IMR-90 (cell line): Measurements from ENCODE around the gene LAMA5. TPM values are rescaled to one million over a fixed set of nuclear protein-coding genes. Genes with fewer than 3 reads are reported as not detected.
A peak's percentile ranks its signal among the peaks of the same experiment; 100 is the strongest.

Experiments used
- ATAC-seq: fragments of 200-7000 bp; cut with Tn5 transposase; 2 replicates; pipeline ENCODE4 v1.9.1; 2020; ENCODE audit warnings: low read depth, mild to moderate bottlenecking, moderate library complexity
- BruUV-seq: library from RNA; stranded (reverse); fragments of 400-500 nt; replicated peaks from 2 replicates; lab custom pipeline; 2021; lab: Mats Ljungman, UMichigan
- CTCF ChIA-PET: fragments of 300-600 bp; formaldehyde crosslinking; extraction: SDS; loops from one replicate; lab custom pipeline; 2021; ENCODE audit warnings: antibody characterized with exemption; lab: Yijun Ruan, JAX
- POLR2A ChIA-PET: fragments of 300-600 bp; sonication (Branson Sonifier 250); formaldehyde crosslinking; loops from one replicate; lab custom pipeline; 2022; ENCODE audit warnings: antibody characterized with exemption; ENCODE audit not compliant: unreplicated experiment; lab: Charles Lee
- DNase-seq: peaks from one replicate; pipeline ENCODE4 v3.0.0; 2013
- H2AFZ ChIP-seq: replicated peaks from 2 replicates; pipeline ENCODE3; 2013; ENCODE audit warnings: low read length, mild to moderate bottlenecking; ENCODE audit not compliant: poor library complexity
- H2AK5ac ChIP-seq: 2 replicates; pipeline ENCODE4 v1.6.1; 2013; ENCODE audit warnings: low read depth, low read length, inconsistent platforms
- H2AK9ac ChIP-seq: replicated peaks from 2 replicates; pipeline ENCODE3; 2013; ENCODE audit warnings: mild to moderate bottlenecking, low read depth, low read length, moderate library complexity; ENCODE audit not compliant: poor library complexity
- H2BK120ac ChIP-seq: 2 replicates; pipeline ENCODE4 v1.6.1; 2013; ENCODE audit warnings: low read depth, low read length, inconsistent platforms
- H2BK15ac ChIP-seq: 3 replicates; pipeline ENCODE4 v1.6.1; 2013; ENCODE audit warnings: low read depth, low read length, inconsistent platforms
- H2BK20ac ChIP-seq: 2 replicates; pipeline ENCODE4 v1.6.1; 2013; ENCODE audit warnings: low read depth, mild to moderate bottlenecking, inconsistent platforms, low read length, moderate library complexity
- H2BK5ac ChIP-seq: 2 replicates; pipeline ENCODE4 v1.6.1; 2013; ENCODE audit warnings: mild to moderate bottlenecking, low read depth, low read length, inconsistent platforms; ENCODE audit not compliant: poor library complexity, severe bottlenecking
- H3K14ac ChIP-seq: replicated peaks from 2 replicates; pipeline ENCODE4 v1.6.1; 2013; ENCODE audit warnings: low read depth, low read length, inconsistent platforms
- H3K18ac ChIP-seq: 2 replicates; pipeline ENCODE4 v1.6.1; 2013; ENCODE audit warnings: low read depth, low read length, control low read depth
- H3K23ac ChIP-seq: 2 replicates; pipeline ENCODE4 v1.6.1; 2013; ENCODE audit warnings: low read depth, low read length, inconsistent platforms
- H3K27ac ChIP-seq: 2 replicates; pipeline ENCODE4 v1.5.1; 2013; ENCODE audit warnings: mild to moderate bottlenecking, control low read depth, low read length; ENCODE audit not compliant: insufficient read depth
- H3K27me3 ChIP-seq: 2 replicates; pipeline ENCODE4 v1.6.1; 2013; ENCODE audit warnings: low read length; ENCODE audit not compliant: control insufficient read depth, insufficient read depth
- H3K36me3 ChIP-seq: 2 replicates; pipeline ENCODE4 v1.6.1; 2013; ENCODE audit warnings: low read length, mixed read lengths; ENCODE audit not compliant: control insufficient read depth, insufficient read depth
- H3K4ac ChIP-seq: 2 replicates; pipeline ENCODE4 v1.6.1; 2013; ENCODE audit warnings: low read depth, low read length, inconsistent platforms
- H3K4me1 ChIP-seq: 2 replicates; pipeline ENCODE4 v1.6.1; 2013; ENCODE audit warnings: low read length, mixed read lengths; ENCODE audit not compliant: control insufficient read depth, insufficient read depth
- H3K4me2 ChIP-seq: 2 replicates; pipeline ENCODE4 v1.6.1; 2013; ENCODE audit warnings: low read depth, mild to moderate bottlenecking, control low read depth, low read length, moderate library complexity
- H3K4me3 ChIP-seq: 2 replicates; pipeline ENCODE4 v1.5.1; 2013; ENCODE audit warnings: low read depth, mild to moderate bottlenecking, control low read depth, low read length, moderate library complexity; ENCODE audit not compliant: insufficient read depth
- H3K56ac ChIP-seq: 2 replicates; pipeline ENCODE4 v1.6.1; 2013; ENCODE audit warnings: low read length, inconsistent platforms; ENCODE audit not compliant: insufficient read depth; ENCODE audit errors: extremely low read depth
- H3K79me1 ChIP-seq, 2 experiments: 2 replicates each; pipeline ENCODE4 v1.6.1; 2013; ENCODE audit warnings: low read length in 2 of 2, inconsistent platforms in 1 of 2, low read depth in 1 of 2
- H3K9ac ChIP-seq: 2 replicates; pipeline ENCODE4 v1.6.1; 2013; ENCODE audit warnings: low read depth, low read length, control low read depth
- H3K9me1 ChIP-seq: 2 replicates; pipeline ENCODE4 v1.6.1; 2013; ENCODE audit warnings: low read length, inconsistent platforms; ENCODE audit not compliant: insufficient read depth
- H3K9me3 ChIP-seq: 2 replicates; pipeline ENCODE4 v1.6.1; 2013; ENCODE audit warnings: low read length; ENCODE audit not compliant: control insufficient read depth, insufficient read depth
- H4K20me1 ChIP-seq: 2 replicates; pipeline ENCODE4 v1.6.1; 2013; ENCODE audit warnings: low read length, inconsistent platforms; ENCODE audit not compliant: insufficient read depth
- H4K5ac ChIP-seq: 2 replicates; pipeline ENCODE4 v1.6.1; 2013; ENCODE audit warnings: mild to moderate bottlenecking, low read depth, low read length, control low read depth
- H4K8ac ChIP-seq, 2 experiments: 2 replicates each; pipeline ENCODE4 v1.6.1; 2013; ENCODE audit warnings: low read depth in 2 of 2, low read length in 2 of 2, control low read depth in 1 of 2, inconsistent platforms in 1 of 2
- H4K91ac ChIP-seq: 2 replicates; pipeline ENCODE4 v1.6.1; 2013; ENCODE audit warnings: low read depth, low read length, inconsistent platforms; ENCODE audit not compliant: insufficient read depth
- CEBPB ChIP-seq: IDR thresholded peaks from 2 replicates; pipeline ENCODE4 v1.6.1; 2012; ENCODE audit warnings: low read depth, low read length, improper control_type of control experiment
- CHD1 ChIP-seq: IDR thresholded peaks from 2 replicates; pipeline ENCODE4 v1.6.1; 2012; ENCODE audit warnings: low read depth, low read length, improper control_type of control experiment
- FOS ChIP-seq: fragments of 150-350 bp; IDR thresholded peaks from 2 replicates; pipeline ENCODE4 v1.6.1; 2016; ENCODE audit warnings: low read depth, low read length
- MXI1 ChIP-seq: IDR thresholded peaks from 2 replicates; pipeline ENCODE4 v1.6.1; 2012; ENCODE audit warnings: low read depth, mild to moderate bottlenecking, low read length, moderate library complexity, borderline replicate concordance
- RCOR1 ChIP-seq: IDR thresholded peaks from 2 replicates; pipeline ENCODE4 v1.6.1; 2012; ENCODE audit warnings: mild to moderate bottlenecking, low read length, improper control_type of control experiment; ENCODE audit not compliant: insufficient replicate concordance
- RFX5 ChIP-seq: IDR thresholded peaks from 2 replicates; pipeline ENCODE4 v1.8.0; 2012; ENCODE audit warnings: low read depth, mild to moderate bottlenecking, low read length, moderate library complexity
- SMC3 ChIP-seq: fragments of 150-350 bp; IDR thresholded peaks from 2 replicates; pipeline ENCODE4 v1.6.1; 2016; ENCODE audit warnings: low read depth, mild to moderate bottlenecking, antibody characterized with exemption, low read length, moderate library complexity
- WGBS, 2 experiments: methylation state at CpG; one replicate each; pipeline versions ENCODE4 v1.1.5 to v1.1.7; 2013; ENCODE audit warnings: missing lambda C conversion rate in 2 of 2; ENCODE audit not compliant: insufficient read length in 1 of 2; ENCODE audit errors: extremely low coverage in 2 of 2; 5-methylcytosine and 5-hydroxymethylcytosine counted together
- dilution Hi-C: fragments of 300-500 bp; cut with HindIII; formaldehyde crosslinking; loops from one replicate; pipeline ENCODE4 v1.14.3; 2018; ENCODE audit warnings: low sequenced_read_pairs; ENCODE audit not compliant: unreplicated experiment
- in situ Hi-C: fragments of 300-500 bp; cut with MboI; formaldehyde crosslinking; loops from 3 replicates; pipeline ENCODE4 v1.14.3; 2019; ENCODE audit warnings: low sequenced_read_pairs, inconsistent platforms, mixed read lengths
- intact Hi-C: fragments of 100-400 bp; cut with micrococcal nuclease; formaldehyde crosslinking; loops from 2 replicates; pipeline ENCODE4 v1.10.0; 2022
- polyA plus RNA-seq, 3 experiments: library from polyadenylated mRNA; depleted of rRNA; stranded (reverse); fragments of >200 nt; gene quantifications; 2 replicates each; pipeline ENCODE4 v1.2.3, GENCODE V29; 2012; ENCODE audit warnings: low replicate concordance in 1 of 3
- total RNA-seq: library from RNA; depleted of rRNA; stranded (reverse); fragments of >200 nt; gene quantifications from 2 replicates; pipeline ENCODE4 v1.2.3, GENCODE V29; 2012
- TF ChIP-seq, protein P1 (sequence below): fragments of 150-350 bp; IDR thresholded peaks from 2 replicates; pipeline ENCODE4 v1.6.1; 2017; ENCODE audit warnings: mild to moderate bottlenecking, antibody characterized with exemption, low read length, low read depth
- TF ChIP-seq, protein P2 (sequence below): conservative IDR thresholded peaks from 2 replicates; pipeline ENCODE4 v1.5.1; 2012; ENCODE audit warnings: mild to moderate bottlenecking, low read depth, low read length, improper control_type of control experiment
- TF ChIP-seq, protein P3 (sequence below): fragments of 150-350 bp; IDR thresholded peaks from 2 replicates; pipeline ENCODE4 v1.6.1; 2016; ENCODE audit warnings: low read depth, mild to moderate bottlenecking, low read length, moderate library complexity, borderline replicate concordance

Gene LAMA5
- total and polyA plus RNA-seq, 2 of the 4 experiments (the other 2 are of a cell fraction) = 0.90 to 7.3 TPM

DNA sequence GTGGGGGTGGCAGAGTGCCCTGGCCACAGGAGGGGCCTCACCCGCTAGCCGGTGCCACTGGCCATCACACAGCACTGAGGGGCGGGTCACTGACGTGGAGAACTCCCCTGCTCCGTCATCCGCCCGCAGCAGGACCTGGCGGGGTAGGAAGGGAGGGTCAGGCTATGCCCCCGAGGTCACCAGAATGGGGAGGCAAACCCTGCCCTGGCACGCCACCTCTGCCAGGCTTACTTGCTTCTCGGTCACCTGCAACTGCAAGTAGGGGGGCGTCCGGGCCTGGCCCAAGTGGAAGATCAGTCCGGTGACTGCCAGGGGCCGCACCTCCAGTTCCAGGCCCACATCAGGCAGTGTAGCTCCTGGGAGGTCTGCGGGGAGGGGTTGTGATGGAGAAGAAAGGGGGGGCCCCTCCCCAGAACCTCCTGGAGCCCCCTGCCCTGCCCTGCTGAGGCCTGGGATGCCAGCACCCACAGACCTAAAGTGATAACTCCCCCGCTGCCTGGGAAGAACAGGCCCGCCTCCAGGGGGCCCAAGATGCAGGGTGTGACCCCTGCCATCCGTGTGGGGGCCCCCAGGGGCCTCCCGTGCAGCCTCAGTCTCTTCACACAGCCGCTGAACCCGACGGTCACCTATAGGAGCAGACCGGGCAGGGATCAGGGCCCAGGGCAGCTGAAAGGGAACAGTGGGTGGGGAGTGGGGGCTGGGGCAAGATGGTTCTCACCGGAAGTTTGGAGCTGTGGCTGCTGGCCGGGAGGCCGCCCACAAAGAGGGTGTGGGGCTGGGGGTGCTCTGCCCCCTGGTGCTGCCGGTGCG lies 57.0 kb downstream of the LAMA5 start (continued):
- TF ChIP-seq MXI1 = no peak
- TF ChIP-seq CEBPB = no peak

DNA sequence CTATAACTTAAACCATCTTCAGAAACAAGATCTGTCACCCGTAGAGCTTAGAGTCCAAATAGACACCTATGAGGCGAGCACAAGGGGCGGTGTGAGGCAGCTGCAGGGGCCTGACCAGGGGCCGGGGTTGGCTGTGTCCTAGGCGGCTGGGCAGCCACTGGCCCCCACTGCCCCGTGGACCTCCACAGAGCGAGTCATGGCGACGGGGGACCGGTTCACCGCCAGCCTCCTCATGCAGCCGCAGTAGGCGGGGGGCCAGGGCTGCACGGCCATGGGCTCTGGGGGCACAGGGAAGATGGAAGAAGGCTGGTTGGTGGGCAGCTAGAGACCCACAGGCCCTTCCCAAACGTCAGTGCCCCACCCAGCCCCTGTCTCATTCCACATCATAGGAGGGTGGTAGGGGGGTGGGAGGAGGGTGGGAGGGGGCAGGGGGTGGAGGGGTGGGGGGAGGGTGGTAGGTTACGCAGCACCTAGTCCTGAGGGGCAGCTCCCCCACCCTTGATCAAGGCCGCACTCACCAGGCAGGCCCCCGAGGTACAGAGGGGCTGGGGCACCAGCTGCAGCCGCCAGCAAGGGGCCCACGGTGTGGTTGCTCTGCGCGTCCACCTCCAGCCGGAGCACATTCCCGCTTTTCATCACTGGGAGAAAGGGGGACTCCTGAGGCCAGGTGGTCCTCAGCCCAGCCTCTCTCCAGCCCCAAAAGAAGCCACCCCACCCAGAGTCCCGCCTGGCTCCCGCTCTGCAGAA lies 57.7 kb downstream of the LAMA5 start:
- no peak overlapping the region for H2BK20ac ChIP-seq
- dilution Hi-C loops = no loop called here
- H2AK9ac ChIP-seq = no peak overlapping the region
- 84% methylated on average over 12 of the region's 26 CpGs; no CpG with 5 or more reads in 1 of the 2 experiments for WGBS, 2 experiments
- H4K8ac ChIP-seq = no peak overlapping the region
- no peak overlapping the region for H3K56ac ChIP-seq
- ChIA-PET POLR2A (no interaction called here), CTCF (no interaction called here)
- H3K9me1 ChIP-seq = 0 out of 2 replicates have a peak, but pooled peaks cover 3% of the 10 kb centered on the region
- peaks cover 69% of the 10 kb centered on the region for H3K36me3 ChIP-seq
- peaks cover 29% of the 10 kb centered on the region for H4K20me1 ChIP-seq
- H2BK15ac ChIP-seq = no peak overlapping the region
- DNase-seq (no peak), ATAC-seq (no peak)
- no peaks in the 10 kb centered on the region for H3K9me3 ChIP-seq
- no peaks in the 10 kb centered on the region for H3K27me3 ChIP-seq
- H3K4ac ChIP-seq = no peak overlapping the region
- H3K18ac ChIP-seq = no peak overlapping the region
- H2AFZ ChIP-seq = no peak overlapping the region
- intact Hi-C loops = loop anchor here (10.0 kb wide), 1 partner anchor 185 kb away; no protein-coding TSS in a partner anchor
- no peak overlapping the region for H3K23ac ChIP-seq
- no peak overlapping the region for H3K14ac ChIP-seq
- no peak overlapping the region for H4K5ac ChIP-seq
- H3K9ac ChIP-seq = no peak overlapping the region
- no peak overlapping the region for H2AK5ac ChIP-seq
- H3K4me1 ChIP-seq = peaks cover 8% of the 10 kb centered on the region
- no peak overlapping the region for H3K4me2 ChIP-seq
- no peak overlapping the region for H2BK120ac ChIP-seq
- BruUV-seq = TSS peak; percentile 64
- H2BK5ac ChIP-seq = no peak overlapping the region
- H4K91ac ChIP-seq = no peak overlapping the region
- no peak overlapping the region for H3K27ac ChIP-seq
- in situ Hi-C loops = loop anchor here (5.0 kb wide), 1 partner anchor 73 kb away; no protein-coding TSS in a partner anchor
- peaks cover 0 to 20% of the 10 kb centered on the region in 2 experiments; a peak in 1 of 4 replicates for H3K79me1 ChIP-seq
- no peak overlapping the region for H3K4me3 ChIP-seq
- TF ChIP-seq, protein P1, sequence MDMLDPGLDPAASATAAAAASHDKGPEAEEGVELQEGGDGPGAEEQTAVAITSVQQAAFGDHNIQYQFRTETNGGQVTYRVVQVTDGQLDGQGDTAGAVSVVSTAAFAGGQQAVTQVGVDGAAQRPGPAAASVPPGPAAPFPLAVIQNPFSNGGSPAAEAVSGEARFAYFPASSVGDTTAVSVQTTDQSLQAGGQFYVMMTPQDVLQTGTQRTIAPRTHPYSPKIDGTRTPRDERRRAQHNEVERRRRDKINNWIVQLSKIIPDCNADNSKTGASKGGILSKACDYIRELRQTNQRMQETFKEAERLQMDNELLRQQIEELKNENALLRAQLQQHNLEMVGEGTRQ = no peak
- no peak for TF ChIP-seq RFX5
- TF ChIP-seq, protein P2, sequence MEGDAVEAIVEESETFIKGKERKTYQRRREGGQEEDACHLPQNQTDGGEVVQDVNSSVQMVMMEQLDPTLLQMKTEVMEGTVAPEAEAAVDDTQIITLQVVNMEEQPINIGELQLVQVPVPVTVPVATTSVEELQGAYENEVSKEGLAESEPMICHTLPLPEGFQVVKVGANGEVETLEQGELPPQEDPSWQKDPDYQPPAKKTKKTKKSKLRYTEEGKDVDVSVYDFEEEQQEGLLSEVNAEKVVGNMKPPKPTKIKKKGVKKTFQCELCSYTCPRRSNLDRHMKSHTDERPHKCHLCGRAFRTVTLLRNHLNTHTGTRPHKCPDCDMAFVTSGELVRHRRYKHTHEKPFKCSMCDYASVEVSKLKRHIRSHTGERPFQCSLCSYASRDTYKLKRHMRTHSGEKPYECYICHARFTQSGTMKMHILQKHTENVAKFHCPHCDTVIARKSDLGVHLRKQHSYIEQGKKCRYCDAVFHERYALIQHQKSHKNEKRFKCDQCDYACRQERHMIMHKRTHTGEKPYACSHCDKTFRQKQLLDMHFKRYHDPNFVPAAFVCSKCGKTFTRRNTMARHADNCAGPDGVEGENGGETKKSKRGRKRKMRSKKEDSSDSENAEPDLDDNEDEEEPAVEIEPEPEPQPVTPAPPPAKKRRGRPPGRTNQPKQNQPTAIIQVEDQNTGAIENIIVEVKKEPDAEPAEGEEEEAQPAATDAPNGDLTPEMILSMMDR = no peak
- no peak for TF ChIP-seq CHD1
- TF ChIP-seq, protein P3, sequence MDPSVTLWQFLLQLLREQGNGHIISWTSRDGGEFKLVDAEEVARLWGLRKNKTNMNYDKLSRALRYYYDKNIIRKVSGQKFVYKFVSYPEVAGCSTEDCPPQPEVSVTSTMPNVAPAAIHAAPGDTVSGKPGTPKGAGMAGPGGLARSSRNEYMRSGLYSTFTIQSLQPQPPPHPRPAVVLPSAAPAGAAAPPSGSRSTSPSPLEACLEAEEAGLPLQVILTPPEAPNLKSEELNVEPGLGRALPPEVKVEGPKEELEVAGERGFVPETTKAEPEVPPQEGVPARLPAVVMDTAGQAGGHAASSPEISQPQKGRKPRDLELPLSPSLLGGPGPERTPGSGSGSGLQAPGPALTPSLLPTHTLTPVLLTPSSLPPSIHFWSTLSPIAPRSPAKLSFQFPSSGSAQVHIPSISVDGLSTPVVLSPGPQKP = no peak
- TF ChIP-seq FOS = no peak
- no peak for TF ChIP-seq RCOR1
- TF ChIP-seq SMC3 = no peak
